NCI-H345 treated with DMSO at 0.1 percent for 48 hours (cell line): ENCODE data around the gene KCNN2.

Experiments
- DNase-seq: peaks from one replicate; lab custom pipeline; 2025; ENCODE audit not compliant: unreplicated experiment; lab: John Stamatoyannopoulos, UW

Gene KCNN2

GRCh38 chr5:114361724-114362196, at the start of gene KCNN2:
Gene KCNN2, plus strand, starts transcription at chr5:114362070. Its CDS starts 70 bp downstream, at chr5:114362140.
- DNase-seq = peak; percentile 18

GRCh38 chr5:114312658-114313057, 49.2 kb upstream of the KCNN2 start:
- DNase-seq = no peak

GRCh38 chr5:114314061-114314460, 47.8 kb upstream of the KCNN2 start:
- DNase-seq = no peak

GRCh38 chr5:114316167-114316566, 45.7 kb upstream of the KCNN2 start:
- DNase-seq = no peak

- DNase-seq = no peak
Measured at GRCh38 chr5:114317751-114318150, 44.1 kb upstream of the KCNN2 start.

GRCh38 chr5:114319236-114319635, 42.6 kb upstream of the KCNN2 start:
- no peak for DNase-seq

GRCh38 chr5:114319821-114320220, 42.0 kb upstream of the KCNN2 start:
- DNase-seq = no peak

GRCh38 chr5:114324282-114324681, 37.6 kb upstream of the KCNN2 start:
- no peak for DNase-seq

- no peak for DNase-seq
Measured at GRCh38 chr5:114325541-114325940, 36.3 kb upstream of the KCNN2 start.

- DNase-seq = no peak
Measured at GRCh38 chr5:114327474-114327873, 34.4 kb upstream of the KCNN2 start.

GRCh38 chr5:114327987-114328386, 33.9 kb upstream of the KCNN2 start:
- no peak for DNase-seq

GRCh38 chr5:114330916-114331531, 30.8 kb upstream of the KCNN2 start:
- no peak for DNase-seq

GRCh38 chr5:114332493-114332892, 29.4 kb upstream of the KCNN2 start:
- no peak for DNase-seq

- no peak for DNase-seq
Measured at GRCh38 chr5:114332925-114333324, 28.9 kb upstream of the KCNN2 start.

GRCh38 chr5:114335391-114335790, 26.5 kb upstream of the KCNN2 start:
- no peak for DNase-seq

GRCh38 chr5:114339108-114339507, 22.8 kb upstream of the KCNN2 start:
- DNase-seq = no peak

- no peak for DNase-seq
Measured at GRCh38 chr5:114346181-114346580, 15.7 kb upstream of the KCNN2 start.

GRCh38 chr5:114355086-114355830, 6.6 kb upstream of the KCNN2 start:
- DNase-seq = no peak

GRCh38 chr5:114358329-114358728, 3.5 kb upstream of the KCNN2 start:
- DNase-seq = no peak

GRCh38 chr5:114360357-114360756, 1.5 kb upstream of the KCNN2 start:
- DNase-seq = no peak

GRCh38 chr5:114360816-114361723, 800 bp upstream of the KCNN2 start:
- no peak for DNase-seq
